ENCODE results near the gene TMEM156.

DNA sequence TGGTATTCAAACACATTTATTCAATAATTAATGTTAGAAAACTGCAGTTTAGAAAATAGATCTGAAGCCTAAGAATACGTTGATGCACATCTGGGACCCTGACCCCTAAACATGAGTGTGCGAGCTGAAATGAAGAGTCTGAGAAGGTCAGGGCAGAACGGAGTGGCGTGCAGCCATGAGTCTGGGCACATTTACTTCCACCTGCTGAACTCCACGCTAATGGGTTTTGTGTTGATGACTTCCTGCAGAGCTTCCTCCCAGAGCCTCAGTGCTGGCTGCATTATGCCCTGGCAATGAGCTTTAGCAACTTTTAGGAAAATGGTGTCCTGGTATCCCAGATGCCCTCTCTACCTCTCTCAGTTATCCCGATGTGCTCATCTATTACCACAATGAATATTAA, 111.5 kb downstream of the TMEM156 start:
- TF ChIP-seq CTCF (IDR thresholded peaks at IDR 0.05): no peak
- TF ChIP-seq POLR2A (IDR thresholded peaks at IDR 0.05): no peak
